Stimulated activated CD8-positive, alpha-beta memory T cell treated with anti-CD3 and anti-CD28 coated beads, Interleukin-15, amount 100 ng/mL, for 48 hours (primary cell): Measurements from ENCODE around the gene PAX5.

Experiments used
- DNase-seq, 2 donors: peaks; one replicate each; pipeline ENCODE4 v3.0.0-alpha.2; 2020; ENCODE audit warnings: low read depth in 2 of 2

PAX5 gene

GRCh38 chr9:37037503-37038301, 3.6 kb upstream of the PAX5 start:
- no peak for DNase-seq

- DNase-seq: no peak
Measured at GRCh38 chr9:37036776-37037502, 2.9 kb upstream of the PAX5 start.

GRCh38 chr9:37036371-37036775, 2.3 kb upstream of the PAX5 start:
- DNase-seq: no peak

- no peak for DNase-seq
Measured at GRCh38 chr9:37035648-37036370, 1.7 kb upstream of the PAX5 start.

GRCh38 chr9:37034938-37035647, 1.0 kb upstream of the PAX5 start:
- no peak for DNase-seq

GRCh38 chr9:37034305-37034937, 353 bp upstream of the PAX5 start:
- no peak for DNase-seq

GRCh38 chr9:37033141-37033540, 927 bp downstream of the PAX5 start:
- no peak for DNase-seq

GRCh38 chr9:37032713-37033112, 1.4 kb downstream of the PAX5 start:
- DNase-seq: no peak

GRCh38 chr9:37031902-37032301, 2.2 kb downstream of the PAX5 start:
- DNase-seq: no peak

- no peak for DNase-seq
Measured at GRCh38 chr9:37031081-37031480, 3.0 kb downstream of the PAX5 start.

GRCh38 chr9:37030611-37030939, 3.5 kb downstream of the PAX5 start:
- no peak for DNase-seq

GRCh38 chr9:37029776-37030610, 4.1 kb downstream of the PAX5 start:
- DNase-seq: no peak

- no peak for DNase-seq
Measured at GRCh38 chr9:37029304-37029775, 4.7 kb downstream of the PAX5 start.

GRCh38 chr9:37028420-37029031, 5.5 kb downstream of the PAX5 start:
- DNase-seq: no peak

- DNase-seq: peak; percentile 88 to 90
Measured at GRCh38 chr9:37027582-37028419, 6.3 kb downstream of the PAX5 start.

GRCh38 chr9:37026931-37027581, 7.0 kb downstream of the PAX5 start:
- DNase-seq: no peak

GRCh38 chr9:37026113-37026930, 7.7 kb downstream of the PAX5 start:
- DNase-seq: no peak

GRCh38 chr9:37025823-37026112, 8.3 kb downstream of the PAX5 start:
- no peak for DNase-seq
